AG09309 (cell line): ENCODE measurements around the gene LDHB.

Source experiments
- DNase-seq: peaks from one replicate; pipeline ENCODE4 v3.0.0-alpha.2; 2010; ENCODE audit warnings: low read depth
- H3K4me3 ChIP-seq: 2 replicates; pipeline ENCODE4 v1.5.1; 2011; ENCODE audit warnings: mild to moderate bottlenecking, low read depth, low read length, moderate library complexity; ENCODE audit not compliant: control insufficient read depth
- TF ChIP-seq, protein P1 (sequence below): IDR thresholded peaks from 2 replicates; pipeline ENCODE4 v1.5.1; 2011; ENCODE audit warnings: mild to moderate bottlenecking, low read depth, low read length, inconsistent platforms; ENCODE audit not compliant: insufficient read depth, control insufficient read depth; ENCODE audit errors: missing control alignments

LDHB gene

DNA sequence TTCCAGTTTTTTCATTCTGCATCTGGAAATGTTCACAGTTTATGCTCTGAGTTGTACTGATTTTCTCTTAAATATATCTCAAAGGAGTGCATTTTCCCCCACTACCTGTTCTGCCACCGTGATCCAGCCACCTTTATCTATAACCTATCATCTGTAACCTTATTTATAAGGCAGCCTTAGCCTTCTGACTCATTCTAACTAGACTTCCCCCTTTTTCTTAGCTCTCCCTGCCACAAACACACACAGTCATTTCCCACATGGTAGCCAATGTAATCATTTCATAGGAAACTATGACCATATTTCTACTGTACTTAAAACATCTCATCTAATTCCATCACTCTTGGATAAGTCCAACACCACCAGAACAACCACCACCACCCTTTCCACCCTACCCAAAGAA lies 42.2 kb downstream of the LDHB start:
- no peak overlapping the region for H3K4me3 ChIP-seq
- no peak for DNase-seq
- TF ChIP-seq, protein P1, sequence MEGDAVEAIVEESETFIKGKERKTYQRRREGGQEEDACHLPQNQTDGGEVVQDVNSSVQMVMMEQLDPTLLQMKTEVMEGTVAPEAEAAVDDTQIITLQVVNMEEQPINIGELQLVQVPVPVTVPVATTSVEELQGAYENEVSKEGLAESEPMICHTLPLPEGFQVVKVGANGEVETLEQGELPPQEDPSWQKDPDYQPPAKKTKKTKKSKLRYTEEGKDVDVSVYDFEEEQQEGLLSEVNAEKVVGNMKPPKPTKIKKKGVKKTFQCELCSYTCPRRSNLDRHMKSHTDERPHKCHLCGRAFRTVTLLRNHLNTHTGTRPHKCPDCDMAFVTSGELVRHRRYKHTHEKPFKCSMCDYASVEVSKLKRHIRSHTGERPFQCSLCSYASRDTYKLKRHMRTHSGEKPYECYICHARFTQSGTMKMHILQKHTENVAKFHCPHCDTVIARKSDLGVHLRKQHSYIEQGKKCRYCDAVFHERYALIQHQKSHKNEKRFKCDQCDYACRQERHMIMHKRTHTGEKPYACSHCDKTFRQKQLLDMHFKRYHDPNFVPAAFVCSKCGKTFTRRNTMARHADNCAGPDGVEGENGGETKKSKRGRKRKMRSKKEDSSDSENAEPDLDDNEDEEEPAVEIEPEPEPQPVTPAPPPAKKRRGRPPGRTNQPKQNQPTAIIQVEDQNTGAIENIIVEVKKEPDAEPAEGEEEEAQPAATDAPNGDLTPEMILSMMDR, result no peak

DNA sequence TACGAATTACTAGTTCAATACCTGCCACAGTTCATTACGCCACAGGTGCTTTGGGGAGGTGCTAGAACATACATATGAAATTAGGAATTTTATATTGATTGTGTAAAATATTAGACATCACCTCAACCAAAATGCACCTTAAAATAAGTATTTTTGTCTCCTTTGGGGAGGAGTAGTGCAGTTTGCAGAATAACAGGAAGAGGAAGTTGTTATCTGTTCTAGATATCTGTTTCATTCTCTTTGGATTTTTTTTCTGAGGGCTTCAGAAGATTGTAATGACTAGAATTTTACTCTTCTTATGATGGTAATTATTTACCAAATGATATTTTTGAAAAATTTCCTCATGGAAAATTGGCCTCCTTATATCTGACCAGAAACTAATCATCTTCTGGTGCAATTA lies 43.1 kb downstream of the LDHB start:
- no peak for DNase-seq
- H3K4me3 ChIP-seq, result no peak overlapping the region
- TF ChIP-seq, protein P1, result no peak

DNA sequence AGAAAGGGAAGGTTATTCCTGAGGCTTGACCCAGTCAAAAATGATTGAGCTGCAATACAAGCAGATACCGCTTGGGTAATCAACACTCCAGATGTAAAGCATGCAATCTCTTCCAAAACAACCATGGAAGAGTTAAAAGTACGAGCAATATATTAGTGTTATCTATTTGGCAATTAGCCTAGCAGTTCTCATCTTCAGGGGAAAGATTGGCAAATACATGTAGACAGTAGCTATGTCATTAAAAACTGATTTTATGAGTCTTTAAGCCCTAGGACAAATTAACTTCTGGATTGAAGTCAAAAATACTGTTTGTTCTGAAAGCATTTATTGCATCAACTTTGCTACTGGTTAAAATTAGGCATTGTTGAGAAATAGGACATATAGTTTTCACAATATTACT lies 43.7 kb downstream of the LDHB start:
- H3K4me3 ChIP-seq, result no peak overlapping the region
- TF ChIP-seq, protein P1, result no peak
- DNase-seq, result no peak

DNA sequence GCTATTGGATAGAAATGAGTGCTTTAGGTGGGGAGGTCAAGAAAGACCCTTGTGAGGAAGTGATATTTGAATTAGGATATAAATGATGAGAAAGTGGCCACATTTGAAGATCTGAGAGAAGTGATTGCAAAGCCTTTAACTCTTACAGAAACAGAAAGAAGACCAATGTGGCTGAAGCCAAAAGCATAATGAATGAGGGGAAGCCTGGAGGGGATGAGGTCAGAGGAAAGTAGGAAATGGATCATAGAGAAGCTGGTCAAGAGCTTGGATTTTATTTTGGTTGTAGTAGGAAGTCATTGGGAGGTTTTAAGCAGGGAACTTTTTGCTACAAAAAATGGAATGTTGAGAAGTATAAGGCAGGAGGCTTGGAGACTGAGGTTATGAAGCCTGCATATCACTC lies 49.4 kb downstream of the LDHB start:
- no peak overlapping the region for H3K4me3 ChIP-seq
- TF ChIP-seq, protein P1, result no peak
- no peak for DNase-seq

DNA sequence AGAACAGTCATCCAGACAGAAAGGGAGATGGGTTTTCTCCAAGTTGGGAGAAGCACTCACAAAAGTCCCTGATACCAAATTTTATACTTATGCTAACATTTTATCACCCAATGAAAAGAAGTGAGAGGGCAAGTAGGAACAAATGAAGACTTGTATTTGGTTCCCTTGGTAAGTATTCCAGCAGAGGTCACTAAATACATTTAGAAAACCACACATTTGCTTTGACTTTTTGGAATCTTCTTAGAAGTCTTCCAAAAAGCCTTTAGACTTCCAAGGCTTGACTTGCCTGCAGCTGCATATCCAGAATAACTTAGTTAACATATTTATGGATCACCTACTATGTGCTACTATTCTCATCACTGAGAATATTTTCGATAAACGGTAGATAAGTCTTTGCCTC lies 49.9 kb downstream of the LDHB start:
- peak; percentile 7 for DNase-seq
- no peak overlapping the region for H3K4me3 ChIP-seq
- TF ChIP-seq, protein P1, result peak; percentile 28

DNA sequence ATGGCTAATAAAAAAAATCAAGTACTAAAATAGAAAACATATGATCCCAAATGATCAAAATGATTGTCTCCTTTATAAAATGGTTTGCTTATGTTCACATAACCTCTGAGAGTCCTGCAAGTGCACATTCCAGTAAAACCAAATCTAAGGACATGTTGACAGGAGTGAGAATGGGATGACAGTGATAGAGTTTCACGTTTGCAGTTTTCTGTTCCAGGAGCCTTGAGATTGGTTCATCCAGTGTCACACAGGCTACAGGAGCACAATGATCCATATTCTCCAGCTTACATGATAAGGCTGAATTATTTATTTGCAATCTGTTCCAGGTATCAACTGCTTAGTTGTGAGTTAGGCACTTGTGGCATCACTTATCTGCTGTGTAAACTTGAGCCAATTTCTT lies 51.5 kb downstream of the LDHB start:
- H3K4me3 ChIP-seq, result no peak overlapping the region
- no peak for DNase-seq
- TF ChIP-seq, protein P1, result no peak
